Colonic mucosa (tissue), 4 donors: ENCODE measurements around the gene PAMR1. TPM values are rescaled to one million over a fixed set of nuclear protein-coding genes. Genes with fewer than 3 reads are reported as not detected.

ENCODE experiments used
- DNase-seq: peaks from one replicate; pipeline ENCODE4 v3.0.0-alpha.2; 2020
- H3K27ac ChIP-seq: fragments of 200-600 bp; one replicate; pipeline ENCODE4 v1.8.0; 2021
- H3K27me3 ChIP-seq: fragments of 200-600 bp; one replicate; pipeline ENCODE4 v1.8.0; 2021
- H3K36me3 ChIP-seq: fragments of 200-600 bp; one replicate; pipeline ENCODE4 v1.8.0; 2021
- H3K4me1 ChIP-seq: fragments of 200-600 bp; one replicate; pipeline ENCODE4 v1.8.0; 2021; ENCODE audit warnings: mild to moderate bottlenecking
- H3K4me3 ChIP-seq: fragments of 200-600 bp; one replicate; pipeline ENCODE4 v1.8.0; 2021
- H3K9ac ChIP-seq, 2 donors: one replicate each; pipeline ENCODE4 v1.7.0; 2013; ENCODE audit warnings: control low read depth in 2 of 2, low read depth in 2 of 2, low read length in 2 of 2
- H3K9me3 ChIP-seq: fragments of 200-600 bp; one replicate; pipeline ENCODE4 v1.8.0; 2021
- CTCF ChIP-seq: fragments of 200-600 bp; IDR thresholded peaks from one replicate; pipeline ENCODE4 v1.8.0; 2022; ENCODE audit warnings: antibody characterized with exemption, mild to moderate bottlenecking
- intact Hi-C: fragments of 100-400 bp; cut with DNase I; formaldehyde crosslinking; loops from one replicate; pipeline ENCODE4 v1.14.1; 2022
- total RNA-seq, 2 donors: library from RNA; stranded (reverse); fragmentation: NEBNext Ultra II Directional in 1 of 2; extraction: Animal tissue kit (Norgen Biotek cat#: 25700) in 1 of 2; gene quantifications; one replicate each; pipeline ENCODE4 v1.2.1, GENCODE V29; 2021
- donor health status: healthy.
- donor health status: DM: no; HTN: no; CAD: no.
- donor health status: DM: no; HTN: no; CAD: no.

Gene PAMR1
- total RNA-seq, 2 donors from 2014 or later = 1.5 to 4.7 TPM

GRCh38 chr11:35388061-35388460 is 137.4 kb downstream of the PAMR1 start:
- peaks cover 11% of the 10 kb centered on the region for H3K4me1 ChIP-seq

GRCh38 chr11:35387111-35387982 is 138.1 kb downstream of the PAMR1 start:
- Histone ChIP-seq H3K36me3 (no peaks in the 10 kb centered on the region), H3K4me3 (no peak overlapping the region), H3K9me3 (no peaks in the 10 kb centered on the region), H3K9ac (no peak overlapping the region), H3K4me1 (peaks cover 11% of the 10 kb centered on the region), H3K27ac (no peak overlapping the region), H3K27me3 (no peaks in the 10 kb centered on the region)
- TF ChIP-seq CTCF = no peak
- intact Hi-C loops = no loop called here
- no peak for DNase-seq

More at GRCh38 chr11:35388061-35388460, 137.4 kb downstream of the PAMR1 start:
- no peak overlapping the region for H3K4me3 ChIP-seq
- H3K27ac ChIP-seq = no peak overlapping the region
- no peak for TF ChIP-seq CTCF
- intact Hi-C loops = no loop called here
- H3K9ac ChIP-seq = no peak overlapping the region
- H3K27me3 ChIP-seq = no peaks in the 10 kb centered on the region
- no peaks in the 10 kb centered on the region for H3K9me3 ChIP-seq
- DNase-seq = no peak
- no peaks in the 10 kb centered on the region for H3K36me3 ChIP-seq

- intact Hi-C loops = no loop called here
- no peak for TF ChIP-seq CTCF
- no peak overlapping the region for H3K9ac ChIP-seq
- DNase-seq = no peak
- H3K27ac ChIP-seq = no peak overlapping the region
- H3K36me3 ChIP-seq = no peaks in the 10 kb centered on the region
- H3K27me3 ChIP-seq = no peaks in the 10 kb centered on the region
- H3K9me3 ChIP-seq = no peaks in the 10 kb centered on the region
- no peaks in the 10 kb centered on the region for H3K4me1 ChIP-seq
- H3K4me3 ChIP-seq = no peak overlapping the region
These were observed 141.5 kb downstream of the PAMR1 start for GRCh38 chr11:35383953-35384352.

Other genes with a start within 250 kb of the PAMR1 start
- gene SLC1A2, start 106.1 kb downstream of the PAMR1 start, total RNA-seq = under 1 TPM; 0.10 to 0.13 TPM
- 1 to 10 TPM in 1 of 2 donors, under 1 TPM in 1; 0.32 to 1.6 TPM for gene FJX1, start 92.8 kb upstream of the PAMR1 start, total RNA-seq
- 10 to 100 TPM; 38.8 to 47.0 TPM for gene TRIM44, start 137.2 kb upstream of the PAMR1 start, total RNA-seq